ENCODE measurements around the gene KCNG4. TPM values are rescaled to one million over a fixed set of nuclear protein-coding genes. Genes with fewer than 3 reads are reported as not detected.

Gene KCNG4
- total RNA-seq, 1 donor from 2014 or later = not detected

DNA sequence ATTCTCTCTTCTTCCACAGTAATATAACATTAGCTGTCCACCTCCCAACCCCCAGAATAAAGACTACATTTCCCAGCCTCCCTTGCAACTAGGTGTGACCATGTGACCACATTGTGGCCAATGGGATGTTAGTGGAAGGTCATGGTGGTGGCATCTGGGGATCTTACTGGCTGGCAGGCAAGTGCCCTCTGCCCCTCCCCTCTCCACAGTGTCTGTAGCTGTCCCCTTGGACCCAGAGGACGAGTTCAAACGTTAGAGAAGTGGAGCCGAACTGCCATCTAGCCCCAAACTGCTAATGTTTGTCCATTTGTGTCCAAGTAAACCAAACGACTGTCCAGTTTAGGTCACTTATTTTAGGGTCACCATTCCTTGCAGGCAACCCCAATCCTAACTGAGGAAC lies 26.6 kb upstream of the KCNG4 start:
- peak; percentile 15 for DNase-seq (ENCODE audit: low read depth, low spot score)

DNA sequence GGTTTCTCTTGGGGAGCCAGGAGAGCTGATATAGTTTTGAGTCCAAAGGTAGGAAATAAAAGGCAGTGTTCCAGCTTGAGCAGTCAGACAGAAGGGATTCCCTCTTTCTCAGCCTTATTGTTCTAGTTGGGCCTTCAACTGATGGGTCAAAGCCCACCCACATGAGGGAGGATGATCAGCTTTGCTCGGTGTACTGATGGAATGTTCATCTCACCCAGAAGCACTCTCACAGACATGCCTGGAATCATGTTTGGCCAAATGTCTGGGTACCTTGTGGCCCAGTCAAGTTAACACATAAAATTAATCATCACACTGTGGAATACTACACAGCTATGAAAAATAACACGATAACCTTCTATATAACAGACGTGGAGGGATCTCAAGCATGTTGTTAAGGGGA lies 23.1 kb upstream of the KCNG4 start:
- no peak for DNase-seq (ENCODE audit: low read depth, low spot score)

DNA sequence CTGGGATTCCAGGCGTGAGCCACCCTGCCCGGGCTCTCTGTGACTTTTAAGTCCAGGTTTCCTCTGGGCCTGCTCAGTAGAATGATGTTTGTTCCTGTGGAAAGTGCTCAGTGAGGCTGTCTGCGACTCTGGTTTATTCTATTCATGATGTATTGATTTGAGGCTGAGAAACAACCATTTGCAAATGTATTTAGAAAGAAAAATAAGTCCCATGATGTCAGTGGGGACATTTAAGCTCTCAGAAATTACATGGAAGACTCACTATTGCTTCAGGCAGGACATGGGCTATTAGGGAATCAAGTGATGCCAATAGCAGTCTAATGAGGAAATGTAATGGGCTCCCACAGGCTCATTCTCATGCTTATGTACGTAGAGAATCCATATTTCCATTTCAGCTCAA lies 22.2 kb upstream of the KCNG4 start:
- DNase-seq (ENCODE audit: low read depth, low spot score) = no peak

DNA sequence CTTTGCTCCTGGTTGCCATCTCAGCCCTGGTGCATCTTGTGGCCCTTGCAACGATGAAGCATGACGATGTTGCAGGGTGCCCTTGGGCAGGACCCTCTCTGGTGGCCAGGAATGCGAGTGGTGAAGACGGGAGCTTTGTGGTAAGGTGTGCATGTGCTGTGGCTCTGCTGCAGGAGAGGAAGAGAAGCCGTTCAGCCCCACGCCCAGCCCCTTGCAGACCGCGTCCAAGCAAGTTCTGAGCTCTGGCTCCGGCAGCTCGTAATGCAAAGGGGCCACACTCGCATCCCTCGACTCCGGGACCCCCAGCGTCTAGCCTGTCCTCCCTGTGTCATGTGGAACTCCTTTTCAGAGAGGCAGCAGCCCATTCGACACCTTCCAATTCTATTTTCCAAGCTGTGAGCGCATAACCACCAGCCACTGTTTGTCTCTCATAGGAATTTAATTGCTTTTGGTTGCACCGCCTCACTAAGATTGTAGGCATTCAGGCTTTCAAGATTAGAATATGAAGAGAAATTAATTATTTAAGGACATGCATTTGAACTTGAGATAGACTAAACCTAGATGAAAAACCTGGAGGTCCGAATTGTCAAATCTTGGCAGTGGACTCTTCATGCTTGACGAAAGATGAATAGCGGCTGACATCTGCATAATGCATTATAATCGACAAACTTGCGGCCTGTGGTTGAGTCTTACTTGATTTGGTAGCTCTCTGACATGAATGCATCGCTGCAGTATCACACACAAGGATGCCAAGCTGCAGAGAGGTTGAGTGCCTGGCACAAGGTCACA lies 21.1 kb upstream of the KCNG4 start:
- no peak for DNase-seq (ENCODE audit: low read depth, low spot score)

DNA sequence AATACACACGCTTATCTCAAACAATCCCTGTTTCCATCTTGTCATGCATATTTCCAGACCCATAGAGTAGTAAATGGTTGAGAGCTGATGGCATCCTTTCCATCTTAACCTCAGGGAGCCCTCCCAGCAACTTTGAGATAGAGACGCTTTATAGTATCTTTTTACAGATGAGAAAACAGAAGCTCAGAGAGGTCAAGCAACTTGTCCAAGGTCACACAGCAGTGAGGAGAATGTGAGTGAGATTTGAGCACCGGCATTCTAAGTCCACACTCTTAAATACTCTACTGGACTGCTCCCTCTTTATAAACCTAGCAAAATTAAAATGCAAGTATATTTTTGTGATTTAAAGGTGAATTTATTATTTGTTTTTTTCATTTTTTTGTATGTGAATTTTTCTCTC lies 19.9 kb upstream of the KCNG4 start:
- no peak for DNase-seq (ENCODE audit: low read depth, low spot score)

DNA sequence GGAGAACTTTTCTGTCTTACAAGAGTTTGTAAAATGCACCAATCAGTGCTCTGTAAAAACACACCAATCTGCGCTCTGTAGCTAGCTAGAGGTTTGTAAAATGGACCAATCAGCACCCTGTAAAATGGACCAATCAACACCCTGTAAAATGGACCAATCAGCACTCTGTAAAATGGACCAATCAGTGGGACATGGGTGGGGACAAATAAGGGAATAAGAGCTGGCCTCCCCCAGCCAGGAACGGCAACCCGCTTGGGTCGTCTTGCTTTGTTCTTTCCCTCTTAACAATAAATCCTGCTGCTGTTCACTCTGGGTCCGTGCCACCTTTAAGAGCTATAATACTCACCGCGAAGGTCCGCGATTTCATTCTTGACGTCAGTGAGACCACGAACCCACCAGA lies 18.5 kb upstream of the KCNG4 start:
- DNase-seq (ENCODE audit: low read depth, low spot score) = no peak

DNA sequence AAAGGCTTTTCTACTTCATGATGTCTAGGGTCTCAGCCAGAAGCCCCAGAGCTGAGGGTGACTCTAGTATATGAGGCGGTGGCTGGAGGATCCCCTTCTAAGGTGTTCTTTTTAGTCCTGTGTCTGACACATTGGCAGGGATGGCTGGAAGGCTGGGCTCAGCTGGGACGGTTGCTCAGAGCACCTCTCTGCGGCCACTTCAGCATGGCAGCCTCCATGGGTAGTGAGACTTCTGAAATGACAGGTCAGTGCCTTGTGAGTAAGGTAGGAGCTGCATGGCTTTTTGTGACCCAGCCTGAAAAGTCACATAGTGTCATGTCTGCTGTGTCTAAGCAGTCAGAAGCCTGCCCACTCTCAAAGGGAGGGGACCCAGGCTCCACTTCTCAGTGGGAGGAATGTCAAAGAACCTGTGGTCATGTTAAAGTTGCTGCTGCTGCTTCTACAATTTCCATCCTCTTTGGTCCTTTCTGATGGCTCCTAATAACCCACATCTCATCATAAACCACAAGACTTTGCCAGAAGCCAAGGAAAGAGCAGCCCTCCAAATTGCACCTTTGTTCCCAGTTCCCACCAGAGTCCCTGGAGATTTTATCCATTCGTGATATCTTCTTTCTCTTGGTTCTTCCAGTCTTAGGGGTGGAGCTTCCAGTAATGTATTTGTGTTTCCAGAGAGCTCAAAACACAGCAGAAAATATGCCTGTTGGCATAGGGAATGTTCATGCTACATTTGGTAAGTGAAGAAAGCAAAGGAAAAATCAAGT lies 15.4 kb upstream of the KCNG4 start:
- DNase-seq (ENCODE audit: low read depth, low spot score) = no peak

DNA sequence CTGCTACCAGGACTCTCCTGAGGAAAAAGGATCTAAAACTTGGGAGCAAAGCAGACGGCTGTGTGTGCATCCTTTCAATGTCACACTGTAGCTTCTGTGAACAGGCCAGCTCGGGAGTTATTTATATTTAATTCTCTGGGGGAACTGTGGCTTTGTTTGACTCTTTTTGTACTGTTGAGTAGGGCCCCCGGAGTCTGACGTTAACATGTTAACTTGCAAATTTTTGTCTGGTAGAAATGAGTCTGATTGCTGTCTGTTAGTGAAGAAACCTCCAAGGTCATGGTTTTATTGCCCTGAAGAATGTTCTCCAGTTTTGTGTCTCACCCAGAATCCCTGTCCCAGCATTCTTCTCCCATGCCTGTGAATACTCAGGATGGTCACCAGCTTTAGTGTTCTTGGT lies 14.2 kb upstream of the KCNG4 start:
- no peak for DNase-seq (ENCODE audit: low read depth, low spot score)

DNA sequence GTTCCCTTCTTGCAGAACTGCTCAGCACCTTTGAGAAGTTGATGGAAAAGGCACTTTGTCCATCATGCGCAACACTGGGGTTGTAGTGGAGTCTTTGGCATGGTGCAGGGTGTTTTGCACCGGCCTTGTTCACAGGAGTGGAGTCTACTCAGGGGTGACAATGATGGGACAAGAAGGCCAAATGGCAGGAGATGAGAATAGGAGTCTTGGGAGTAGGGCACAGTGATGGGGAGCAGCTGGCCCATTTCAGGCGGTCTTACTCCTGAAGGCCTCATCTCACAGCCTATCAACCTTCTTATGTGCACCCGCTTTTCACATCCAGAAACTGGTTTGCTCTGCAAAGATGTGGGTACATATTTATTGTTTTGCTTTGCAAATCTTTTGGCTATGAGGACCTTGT lies 13.4 kb upstream of the KCNG4 start:
- no peak for DNase-seq (ENCODE audit: low read depth, low spot score)

DNA sequence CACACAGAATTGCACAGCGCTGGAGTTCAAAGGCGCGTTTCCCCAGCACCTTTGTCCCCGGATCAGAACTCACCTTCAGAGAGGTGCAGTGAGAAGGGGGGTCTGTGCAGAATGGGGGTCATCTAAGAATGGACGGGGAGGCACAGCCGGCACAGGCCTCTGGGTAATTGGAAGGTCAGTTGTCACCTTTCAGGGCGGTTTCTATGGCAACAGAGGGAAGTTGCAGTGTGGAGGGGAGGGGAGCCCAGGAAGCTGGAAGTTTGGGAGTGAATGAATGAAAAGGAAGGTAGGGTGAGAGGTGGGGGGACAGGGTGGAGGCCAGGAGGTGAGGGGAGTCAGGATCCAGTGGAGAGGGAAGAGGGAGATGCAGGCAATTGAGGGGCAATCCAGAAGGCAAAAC lies 12.4 kb upstream of the KCNG4 start:
- DNase-seq (ENCODE audit: low read depth, low spot score) = no peak

DNA sequence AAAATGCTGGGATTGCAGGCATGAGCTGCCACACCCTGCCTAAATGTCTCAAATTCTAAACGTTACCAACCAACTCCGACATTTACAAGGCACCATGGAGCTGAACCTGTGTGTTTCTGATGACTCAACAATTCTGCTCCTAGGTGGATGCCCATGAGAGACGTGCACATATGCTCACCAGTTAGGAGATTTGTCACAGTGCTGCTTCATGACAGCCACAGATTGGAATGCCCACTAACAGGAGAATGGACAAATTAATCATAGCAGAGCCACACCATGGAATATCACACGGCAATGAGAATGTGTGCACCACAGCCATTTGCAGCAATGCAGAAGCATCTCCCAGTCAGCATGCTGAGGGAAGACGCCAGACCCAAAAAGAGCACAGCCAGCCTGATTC lies 8.0 kb upstream of the KCNG4 start:
- no peak for DNase-seq (ENCODE audit: low read depth, low spot score)

DNA sequence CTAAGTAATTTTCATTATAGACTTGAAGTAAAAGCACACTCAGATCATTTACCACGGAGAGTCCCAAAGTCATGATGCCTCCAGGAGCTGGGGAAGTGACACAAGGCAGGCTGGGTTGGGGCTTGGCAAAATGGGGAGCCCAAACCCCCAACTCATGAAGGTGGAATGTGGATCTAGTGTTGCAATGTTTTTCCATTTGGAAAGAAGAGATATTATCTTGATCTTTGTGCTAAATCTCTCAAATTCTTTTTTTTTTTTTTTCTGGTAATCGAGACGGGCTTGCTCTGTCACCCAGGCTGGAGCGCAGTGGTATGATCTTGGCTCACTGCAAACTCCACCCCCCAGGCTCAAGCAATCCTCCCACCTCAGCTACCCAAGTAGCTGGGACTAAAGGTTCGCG lies 7.5 kb upstream of the KCNG4 start:
- DNase-seq (ENCODE audit: low read depth, low spot score) = no peak

DNA sequence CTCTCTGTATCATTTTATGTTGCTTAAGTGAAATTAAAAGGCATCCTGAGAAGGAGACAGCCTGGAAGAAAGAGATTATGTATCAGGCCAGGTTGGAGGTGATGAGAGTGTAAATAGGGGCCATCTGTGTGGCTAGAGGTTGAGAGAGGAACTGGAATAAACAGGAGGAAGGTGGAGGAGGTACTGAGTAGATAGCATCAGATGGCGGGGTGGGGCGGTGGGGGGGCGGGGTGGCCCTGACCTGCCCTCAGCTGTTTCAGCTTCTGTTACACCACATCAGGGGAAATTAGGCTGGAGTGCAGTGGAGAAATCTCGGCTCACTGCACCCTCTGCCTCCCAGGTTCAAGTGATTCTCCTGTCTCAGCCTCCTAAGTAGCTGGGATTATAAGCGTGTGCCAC lies 6.9 kb upstream of the KCNG4 start:
- no peak for DNase-seq (ENCODE audit: low read depth, low spot score)

DNA sequence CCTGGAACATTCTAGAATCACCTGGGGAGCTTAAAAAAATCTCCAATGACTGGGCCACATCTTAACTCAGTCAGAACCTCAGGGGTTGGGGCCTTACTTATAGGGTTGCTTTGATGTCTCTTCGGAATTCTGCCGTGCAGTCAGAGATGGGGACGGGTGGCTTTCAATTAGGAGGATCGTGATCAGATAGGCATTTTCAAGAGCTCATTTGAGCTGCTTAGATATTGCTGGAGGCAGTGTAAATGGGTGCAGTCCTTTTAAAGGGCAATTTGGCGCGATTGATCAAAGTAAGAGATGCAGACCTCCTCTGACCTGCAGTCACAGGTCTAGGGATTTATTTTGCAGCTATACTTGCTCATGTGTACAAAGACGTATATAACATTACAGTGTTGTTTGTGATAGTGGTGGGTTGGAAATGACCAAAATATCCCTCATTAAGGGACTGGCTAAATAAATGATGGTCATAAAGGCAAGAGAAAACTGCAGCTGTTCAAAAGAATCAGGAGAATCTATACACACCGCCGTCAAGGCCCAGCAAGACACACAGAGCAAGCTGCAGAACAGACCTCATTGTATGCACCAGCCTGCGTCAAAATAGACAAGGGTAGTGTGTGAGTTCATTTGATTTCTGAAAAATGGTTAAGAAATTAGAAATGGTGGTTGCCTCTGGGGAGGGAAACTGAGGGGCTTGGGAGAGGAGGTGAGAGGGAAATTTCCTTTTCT lies 6.3 kb upstream of the KCNG4 start:
- DNase-seq (ENCODE audit: low read depth, low spot score) = no peak

DNA sequence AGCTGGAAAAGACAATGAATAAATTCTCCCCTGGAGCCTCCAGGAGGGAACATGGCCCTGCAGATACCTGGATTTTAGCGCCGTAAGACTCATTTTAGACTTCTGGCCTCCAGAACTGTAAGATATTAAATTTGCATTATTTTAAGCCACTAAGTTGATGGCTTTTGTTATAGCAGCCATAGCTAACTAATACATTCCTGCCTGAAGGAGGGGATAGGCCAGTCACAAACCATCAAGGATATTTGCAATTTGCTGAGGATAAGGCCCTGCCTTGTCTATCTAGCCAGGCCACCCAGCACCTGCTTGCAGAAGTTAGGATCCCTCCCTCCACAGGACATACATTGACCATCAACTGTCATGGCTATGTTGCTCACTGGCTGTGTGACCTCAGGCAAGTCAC lies 4.9 kb upstream of the KCNG4 start:
- no peak for DNase-seq (ENCODE audit: low read depth, low spot score)

DNA sequence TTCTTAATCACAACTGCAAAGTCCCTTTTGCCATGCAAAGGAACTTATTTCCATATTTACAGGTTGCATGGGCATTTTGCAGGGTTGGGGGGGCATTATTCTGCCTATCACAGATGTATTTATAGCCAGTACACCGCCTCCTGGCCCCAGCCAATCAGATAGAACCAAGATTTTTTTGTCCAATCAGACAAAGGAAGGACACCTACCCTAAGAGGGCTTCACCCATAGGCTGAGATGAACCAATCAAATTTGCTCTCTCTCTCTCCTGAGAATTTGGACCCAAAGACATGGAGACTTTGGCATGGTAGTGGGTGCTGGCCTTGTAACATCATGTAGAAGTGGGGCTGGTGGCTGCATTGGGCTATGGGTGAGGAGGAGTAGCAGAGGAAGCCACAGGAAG lies 3.9 kb upstream of the KCNG4 start:
- no peak for DNase-seq (ENCODE audit: low read depth, low spot score)

DNA sequence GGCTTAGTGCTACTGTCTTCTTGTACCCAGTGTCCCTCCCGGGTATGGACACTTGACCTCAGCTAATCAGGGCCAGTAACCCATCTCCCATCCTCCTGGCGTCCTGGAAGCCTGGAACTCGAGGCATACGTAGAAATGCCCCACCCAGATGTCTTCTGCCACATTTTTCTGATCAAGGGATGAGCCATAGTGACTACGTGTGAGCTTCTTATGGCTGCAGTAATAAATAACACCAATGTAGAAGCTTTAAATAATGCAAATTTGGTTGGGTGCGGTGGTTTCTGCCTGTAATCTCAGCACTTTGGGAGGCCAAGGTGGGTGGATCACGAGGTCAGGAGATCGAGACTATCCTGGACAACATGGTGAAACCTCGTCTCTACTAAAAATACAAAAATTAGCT lies 3.0 kb upstream of the KCNG4 start:
- DNase-seq (ENCODE audit: low read depth, low spot score) = no peak

DNA sequence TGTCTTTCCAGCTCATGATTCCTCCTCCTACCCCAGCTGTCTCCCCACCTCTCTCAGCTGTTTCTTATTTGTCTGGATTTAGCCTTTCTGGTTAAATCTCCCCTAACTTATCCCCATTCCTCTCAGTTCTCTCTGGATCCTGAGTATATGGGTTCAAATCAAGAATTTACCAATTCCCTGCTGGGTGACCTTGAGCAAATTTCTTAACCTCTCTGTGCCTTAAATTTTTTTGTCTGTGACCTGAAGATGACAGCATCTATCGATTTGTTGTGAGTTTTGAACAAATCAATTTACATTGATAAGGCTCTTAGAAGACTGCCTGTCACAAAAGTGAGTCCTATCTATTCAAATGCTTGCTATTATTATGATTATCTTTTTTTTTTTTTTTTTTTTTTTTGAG lies 2.0 kb upstream of the KCNG4 start:
- DNase-seq (ENCODE audit: low read depth, low spot score) = no peak

DNA sequence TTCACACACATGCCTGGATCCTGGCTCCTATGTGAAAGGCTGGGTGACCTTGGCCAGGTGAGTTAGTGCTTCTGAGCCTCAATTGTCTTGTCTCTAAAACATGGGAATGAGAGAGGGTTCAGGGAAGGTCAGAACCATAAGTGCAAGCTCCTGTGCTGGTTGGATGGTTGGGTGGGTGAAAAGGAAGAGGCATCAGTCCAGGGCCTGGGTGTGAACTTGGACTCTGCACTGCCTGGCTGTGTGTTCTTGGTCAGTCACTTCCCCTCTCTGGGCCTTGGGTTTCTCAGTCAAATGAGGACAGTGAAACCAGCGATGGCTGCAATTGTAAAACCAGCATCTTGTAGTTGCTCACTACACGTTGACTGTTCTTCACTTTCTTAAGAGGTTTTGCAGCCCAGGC lies 643 bp upstream of the KCNG4 start:
- DNase-seq (ENCODE audit: low read depth, low spot score) = no peak

DNA sequence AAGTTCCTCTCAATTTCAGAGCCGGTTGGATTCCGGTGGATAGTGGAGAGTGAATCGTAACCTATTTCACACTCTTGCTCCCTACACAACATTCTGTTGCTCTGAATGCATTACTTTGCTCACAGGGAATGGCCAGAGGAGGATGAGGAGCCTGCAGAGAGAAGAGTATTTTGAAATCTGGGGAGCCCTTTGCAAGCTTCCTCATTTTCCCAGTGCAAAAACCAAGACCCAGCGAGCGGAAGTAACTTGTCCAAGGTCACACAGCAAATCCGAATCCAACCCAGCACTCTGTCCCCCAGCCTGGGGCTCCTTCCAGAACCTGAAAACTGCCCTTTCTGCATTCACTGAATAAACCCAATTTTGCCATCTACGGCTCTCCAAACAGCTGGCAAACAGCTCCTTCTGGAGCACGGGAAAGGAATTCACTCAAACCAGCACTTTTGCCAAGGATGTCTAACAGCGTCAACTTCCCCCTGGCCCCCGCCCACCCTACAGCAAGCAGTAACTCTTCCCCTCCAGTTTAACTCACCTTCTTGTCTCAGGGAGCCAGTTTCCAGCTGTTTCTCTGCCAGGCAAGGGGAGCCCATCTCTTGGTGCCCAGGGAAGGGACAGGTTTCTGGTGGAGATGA lies 557 bp downstream of the KCNG4 start:
- DNase-seq (ENCODE audit: low read depth, low spot score) = no peak

DNA sequence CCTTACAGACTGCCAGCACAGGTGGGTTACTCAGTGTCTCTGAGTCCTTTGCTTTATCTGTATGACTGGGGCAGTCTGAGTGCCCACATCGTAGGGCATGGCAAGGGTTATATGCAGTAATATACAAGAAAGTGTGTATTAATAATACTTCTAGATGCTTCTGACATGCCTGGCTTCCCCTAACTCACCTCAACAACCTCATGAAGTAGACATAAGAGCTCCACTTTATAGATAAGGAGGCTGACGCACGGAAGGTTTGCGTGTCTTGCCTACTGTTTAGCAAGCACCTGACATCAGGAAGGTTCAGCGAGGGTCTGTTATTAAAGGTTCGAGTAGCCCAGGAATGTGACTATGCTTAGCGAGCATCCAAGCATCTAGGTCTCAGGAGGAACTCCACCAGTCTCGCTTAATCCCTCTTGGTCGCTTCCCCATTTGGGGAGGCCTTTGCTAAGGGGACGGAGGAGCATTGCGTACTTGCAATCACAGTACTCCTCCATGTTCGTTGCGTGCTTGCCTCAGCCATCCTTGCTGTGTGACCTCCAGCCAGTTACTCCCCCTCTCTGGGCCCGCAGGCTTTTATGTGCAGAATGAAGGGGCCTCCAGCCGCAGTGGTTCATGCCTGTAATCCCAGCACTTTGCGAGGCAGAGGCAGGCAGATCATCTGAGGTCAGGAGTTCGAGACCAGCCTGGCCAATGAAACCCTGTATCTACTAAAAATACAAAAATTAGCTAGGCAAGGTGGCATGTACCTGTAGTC lies 1.6 kb downstream of the KCNG4 start:
- DNase-seq (ENCODE audit: low read depth, low spot score) = no peak
